WTC11 (cell line): Measurements from ENCODE around the gene FTCD. TPM values are rescaled to one million over a fixed set of nuclear protein-coding genes. Genes with fewer than 3 reads are reported as not detected.

Source experiments
- ATAC-seq: fragments of 200-7000 bp; cut with Tn5 transposase; 2 replicates; pipeline ENCODE4 v1.10.0; 2021; ENCODE audit warnings: mild to moderate bottlenecking, moderate library complexity
- CTCF ChIA-PET: fragments of 300-600 bp; sonication (Branson Sonifier 250); formaldehyde crosslinking; loops from one replicate; lab custom pipeline; 2021; ENCODE audit warnings: antibody characterized with exemption; lab: Charles Lee
- POLR2A ChIA-PET: fragments of 350-600 bp; sonication (Branson Sonifier 250); formaldehyde crosslinking; loops from one replicate; lab custom pipeline; 2021; ENCODE audit warnings: antibody characterized with exemption; lab: Charles Lee
- DNase-seq: peaks from one replicate; pipeline ENCODE4 v3.0.0; 2021; ENCODE audit warnings: low spot score
- H3K27ac Mint-ChIP-seq: 2 replicates; pipeline ENCODE4 v1.8.0; 2021; ENCODE audit warnings: mixed read lengths
- H3K27me3 Mint-ChIP-seq: 2 replicates; pipeline ENCODE4 v1.8.0; 2021; ENCODE audit warnings: low read depth, mild to moderate bottlenecking, moderate library complexity, mixed read lengths
- H3K36me3 Mint-ChIP-seq: 2 replicates; pipeline ENCODE4 v1.8.0; 2021; ENCODE audit warnings: mixed read lengths
- H3K4me1 Mint-ChIP-seq: 2 replicates; pipeline ENCODE4 v1.8.0; 2022; ENCODE audit warnings: mixed read lengths
- H3K4me3 Mint-ChIP-seq: 2 replicates; pipeline ENCODE4 v1.8.0; 2021; ENCODE audit warnings: mild to moderate bottlenecking, moderate library complexity, mixed read lengths
- H3K9me3 Mint-ChIP-seq: 2 replicates; pipeline ENCODE4 v1.8.0; 2021; ENCODE audit warnings: mixed read lengths
- CREB1 ChIP-seq: sonication (generic); formaldehyde crosslinking; IDR thresholded peaks from 2 replicates; pipeline ENCODE4 v1.8.0; 2023; ENCODE audit warnings: mild to moderate bottlenecking, missing genetic modification reagents
- ELF4 ChIP-seq: sonication (generic); formaldehyde crosslinking; IDR thresholded peaks from 2 replicates; pipeline ENCODE4 v1.8.1; 2022; ENCODE audit warnings: low read depth, mild to moderate bottlenecking, moderate library complexity, missing genetic modification reagents
- ERG ChIP-seq: fragments of 250-450 bp; sonication (Bioruptor Pico); IDR thresholded peaks from 2 replicates; pipeline ENCODE4 v1.8.0; 2021; ENCODE audit warnings: mild to moderate bottlenecking
- ESRRA ChIP-seq: sonication (generic); formaldehyde crosslinking; IDR thresholded peaks from 2 replicates; pipeline ENCODE4 v1.8.1; 2022; ENCODE audit warnings: mild to moderate bottlenecking, missing genetic modification reagents, borderline replicate concordance
- IRF1 ChIP-seq: sonication (generic); formaldehyde crosslinking; IDR thresholded peaks from 2 replicates; pipeline ENCODE4 v1.8.0; 2023; ENCODE audit warnings: missing genetic modification reagents
- MAX ChIP-seq: sonication (generic); formaldehyde crosslinking; IDR thresholded peaks from 2 replicates; pipeline ENCODE4 v1.8.0; 2022; ENCODE audit warnings: mild to moderate bottlenecking, missing genetic modification reagents
- MXD4 ChIP-seq: fragments of 250-450 bp; sonication (Bioruptor Pico); IDR thresholded peaks from 2 replicates; pipeline ENCODE4 v1.8.0; 2021; ENCODE audit warnings: mild to moderate bottlenecking, moderate library complexity, borderline replicate concordance
- MYBL2 ChIP-seq: sonication (generic); formaldehyde crosslinking; IDR thresholded peaks from 2 replicates; pipeline ENCODE4 v1.8.1; 2023; ENCODE audit warnings: mild to moderate bottlenecking, moderate library complexity, missing genetic modification reagents
- OVOL2 ChIP-seq: fragments of 250-450 bp; sonication (Bioruptor Pico); IDR thresholded peaks from 2 replicates; pipeline ENCODE4 v1.9.0; 2021; ENCODE audit warnings: mild to moderate bottlenecking, borderline replicate concordance
- RELA ChIP-seq: sonication (generic); formaldehyde crosslinking; IDR thresholded peaks from 2 replicates; pipeline ENCODE4 v1.8.1; 2022; ENCODE audit warnings: missing genetic modification reagents, mild to moderate bottlenecking, borderline replicate concordance
- SMAD3 ChIP-seq: sonication (generic); formaldehyde crosslinking; IDR thresholded peaks from 2 replicates; pipeline ENCODE4 v1.8.0; 2022; ENCODE audit warnings: missing genetic modification reagents, mild to moderate bottlenecking, borderline replicate concordance
- TEAD1 ChIP-seq: sonication (generic); formaldehyde crosslinking; IDR thresholded peaks from 2 replicates; pipeline ENCODE4 v1.8.0; 2022; ENCODE audit warnings: mild to moderate bottlenecking, missing genetic modification reagents
- ZMAT4 ChIP-seq: fragments of 250-450 bp; sonication (Bioruptor Pico); IDR thresholded peaks from 2 replicates; pipeline ENCODE4 v1.9.0; 2021; ENCODE audit warnings: mild to moderate bottlenecking
- ZNF317 ChIP-seq: sonication (generic); formaldehyde crosslinking; IDR thresholded peaks from 2 replicates; pipeline ENCODE4 v1.8.1; 2023; ENCODE audit warnings: low read depth, mild to moderate bottlenecking, moderate library complexity, missing genetic modification reagents, borderline replicate concordance
- ZNF425 ChIP-seq: fragments of 250-450 bp; sonication (Bioruptor Pico); conservative IDR thresholded peaks from 2 replicates; pipeline ENCODE4 v1.9.0; 2021; ENCODE audit warnings: mild to moderate bottlenecking
- total RNA-seq: library from RNA; stranded (reverse); gene quantifications from 3 replicates; pipeline ENCODE4 v1.2.3, GENCODE V29; 2021
- TF ChIP-seq, protein P1 (sequence below): sonication (generic); formaldehyde crosslinking; IDR thresholded peaks from 2 replicates; pipeline ENCODE4 v1.8.1; 2022; ENCODE audit warnings: mild to moderate bottlenecking, moderate library complexity, missing genetic modification reagents
- TF ChIP-seq, protein P2 (sequence below): sonication (generic); formaldehyde crosslinking; IDR thresholded peaks from 2 replicates; pipeline ENCODE4 v1.8.1; 2022; ENCODE audit warnings: low read depth, missing genetic modification reagents, borderline replicate concordance

FTCD gene
- total RNA-seq, 1 experiment from 2014 or later = 6.1 TPM

DNA sequence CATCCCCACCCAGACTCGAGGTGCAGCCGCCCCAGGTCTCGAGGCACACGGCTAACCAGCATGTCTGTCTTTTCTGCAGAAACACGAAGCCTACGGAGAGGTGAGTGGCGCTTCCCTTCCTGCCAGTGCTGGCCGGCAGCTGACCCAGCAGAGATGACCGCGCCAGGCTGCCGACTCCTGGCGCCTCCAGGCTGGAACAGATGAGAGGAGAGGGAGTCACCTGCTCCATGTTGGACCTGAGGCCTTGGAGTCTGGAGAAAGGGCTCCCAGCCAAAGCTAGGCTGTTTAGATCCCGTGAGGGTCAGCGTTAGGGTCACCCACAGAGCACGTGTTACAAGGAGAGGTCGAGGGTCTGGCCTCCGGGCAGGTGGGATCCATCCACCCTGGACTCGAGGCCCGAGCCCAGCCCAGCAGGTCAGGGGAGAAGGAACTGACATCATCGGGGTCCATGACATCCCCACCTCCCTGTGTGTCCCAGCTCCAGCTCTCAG, 42.6 kb downstream of the FTCD start:
- TF ChIP-seq ERG = no peak
- TF ChIP-seq ELF4 (CRISPR knock-in tag) = no peak
- TF ChIP-seq CREB1 (CRISPR knock-in tag) = no peak
- no peak for TF ChIP-seq MXD4
- TF ChIP-seq, protein P1, sequence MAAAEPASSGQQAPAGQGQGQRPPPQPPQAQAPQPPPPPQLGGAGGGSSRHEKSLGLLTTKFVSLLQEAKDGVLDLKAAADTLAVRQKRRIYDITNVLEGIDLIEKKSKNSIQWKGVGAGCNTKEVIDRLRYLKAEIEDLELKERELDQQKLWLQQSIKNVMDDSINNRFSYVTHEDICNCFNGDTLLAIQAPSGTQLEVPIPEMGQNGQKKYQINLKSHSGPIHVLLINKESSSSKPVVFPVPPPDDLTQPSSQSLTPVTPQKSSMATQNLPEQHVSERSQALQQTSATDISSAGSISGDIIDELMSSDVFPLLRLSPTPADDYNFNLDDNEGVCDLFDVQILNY (CRISPR knock-in tag) = no peak
- no peak for TF ChIP-seq ZMAT4 (CRISPR knock-in tag)
- no peak for TF ChIP-seq TEAD1
- DNase-seq = no peak
- Mint-ChIP-seq H3K4me1 (peaks cover under 1% of the 10 kb centered on the region), H3K4me3 (no peak overlapping the region), H3K9me3 (peaks cover 17% of the 10 kb centered on the region), H3K27me3 (peaks cover 2% of the 10 kb centered on the region; the same call in 1 of the 2 replicates), H3K36me3 (peaks cover 46% of the 10 kb centered on the region), H3K27ac (no peak overlapping the region)
- no peak for ATAC-seq
- CTCF ChIA-PET = no interaction called here
- POLR2A ChIA-PET = no interaction called here

DNA sequence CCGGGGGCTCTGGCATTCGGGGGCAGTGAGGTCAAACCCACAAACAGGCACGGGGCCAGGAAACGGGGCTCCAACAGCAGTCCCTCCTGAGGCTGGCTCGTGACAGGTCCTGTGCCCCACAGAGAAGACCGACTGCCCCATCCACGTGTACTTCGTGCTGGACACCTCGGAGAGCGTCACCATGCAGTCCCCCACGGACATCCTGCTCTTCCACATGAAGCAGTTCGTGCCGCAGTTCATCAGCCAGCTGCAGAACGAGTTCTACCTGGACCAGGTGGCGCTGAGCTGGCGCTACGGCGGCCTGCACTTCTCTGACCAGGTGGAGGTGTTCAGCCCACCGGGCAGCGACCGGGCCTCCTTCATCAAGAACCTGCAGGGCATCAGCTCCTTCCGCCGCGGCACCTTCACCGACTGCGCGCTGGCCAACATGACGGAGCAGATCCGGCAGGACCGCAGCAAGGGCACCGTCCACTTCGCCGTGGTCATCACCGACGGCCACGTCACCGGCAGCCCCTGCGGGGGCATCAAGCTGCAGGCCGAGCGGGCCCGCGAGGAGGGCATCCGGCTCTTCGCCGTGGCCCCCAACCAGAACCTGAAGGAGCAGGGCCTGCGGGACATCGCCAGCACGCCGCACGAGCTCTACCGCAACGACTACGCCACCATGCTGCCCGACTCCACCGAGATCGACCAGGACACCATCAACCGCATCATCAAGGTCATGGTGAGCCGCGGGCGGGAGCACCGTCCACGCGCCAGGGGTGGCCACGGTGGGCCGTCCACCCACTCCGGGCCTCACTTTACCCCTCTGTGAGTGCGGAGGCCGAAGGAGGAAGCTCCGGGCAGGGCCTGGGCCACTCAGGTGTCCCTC, 43.3 kb downstream of the FTCD start:
- peaks cover 53% of the 10 kb centered on the region for H3K36me3 Mint-ChIP-seq
- peaks cover 24% of the 10 kb centered on the region for H3K9me3 Mint-ChIP-seq

More for the DNA sequence above, 43.3 kb downstream of the FTCD start:
- no peak overlapping the region for H3K27ac Mint-ChIP-seq
- ATAC-seq (no peak), DNase-seq (no peak)
- H3K4me3 Mint-ChIP-seq = no peak overlapping the region
- CTCF ChIA-PET = interaction anchor here (1.9 kb wide), 1 partner anchor 17 kb away, joined by 5 read pairs; no protein-coding TSS in a partner anchor
- peaks cover 2% of the 10 kb centered on the region; the same call in 1 of the 2 replicates for H3K27me3 Mint-ChIP-seq
- POLR2A ChIA-PET = no interaction called here
- TF ChIP-seq RELA (no peak), ESRRA (CRISPR knock-in tag) (no peak), MYBL2 (CRISPR knock-in tag) (no peak), ELF4 (CRISPR knock-in tag) (no peak), SMAD3 (no peak), ZNF425 (no peak), IRF1 (CRISPR knock-in tag) (no peak), ZNF317 (CRISPR knock-in tag) (no peak), MXD4 (no peak), OVOL2 (no peak), MAX (no peak)
- TF ChIP-seq, protein P2, sequence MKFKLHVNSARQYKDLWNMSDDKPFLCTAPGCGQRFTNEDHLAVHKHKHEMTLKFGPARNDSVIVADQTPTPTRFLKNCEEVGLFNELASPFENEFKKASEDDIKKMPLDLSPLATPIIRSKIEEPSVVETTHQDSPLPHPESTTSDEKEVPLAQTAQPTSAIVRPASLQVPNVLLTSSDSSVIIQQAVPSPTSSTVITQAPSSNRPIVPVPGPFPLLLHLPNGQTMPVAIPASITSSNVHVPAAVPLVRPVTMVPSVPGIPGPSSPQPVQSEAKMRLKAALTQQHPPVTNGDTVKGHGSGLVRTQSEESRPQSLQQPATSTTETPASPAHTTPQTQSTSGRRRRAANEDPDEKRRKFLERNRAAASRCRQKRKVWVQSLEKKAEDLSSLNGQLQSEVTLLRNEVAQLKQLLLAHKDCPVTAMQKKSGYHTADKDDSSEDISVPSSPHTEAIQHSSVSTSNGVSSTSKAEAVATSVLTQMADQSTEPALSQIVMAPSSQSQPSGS (CRISPR knock-in tag) = no peak
- TF ChIP-seq, all 79 proteins: peak for 0
- peaks cover 7% of the 10 kb centered on the region for H3K4me1 Mint-ChIP-seq
